Measurements from ENCODE around the gene SLC35F1.

SLC35F1 gene

DNA sequence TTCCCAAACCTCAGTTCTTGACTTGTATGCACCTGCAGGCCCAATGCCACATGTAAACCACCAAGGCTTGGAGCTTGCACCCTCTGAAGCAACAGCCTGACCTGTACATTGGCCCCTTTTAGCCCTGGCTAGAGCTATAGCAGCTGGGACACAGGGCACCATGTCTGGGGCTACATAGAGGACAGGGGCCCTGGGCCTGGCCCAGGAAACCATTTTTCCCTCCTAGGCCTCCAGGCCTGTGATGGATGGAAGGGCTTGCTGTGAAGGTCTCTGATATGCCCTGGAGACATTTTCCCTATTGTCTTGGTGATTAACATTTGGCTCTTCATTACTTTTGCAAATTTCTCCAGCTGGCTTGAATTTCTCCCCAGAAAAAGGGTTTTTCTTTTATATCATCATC is 64.6 kb downstream of the SLC35F1 start:
- TF ChIP-seq, protein P1, sequence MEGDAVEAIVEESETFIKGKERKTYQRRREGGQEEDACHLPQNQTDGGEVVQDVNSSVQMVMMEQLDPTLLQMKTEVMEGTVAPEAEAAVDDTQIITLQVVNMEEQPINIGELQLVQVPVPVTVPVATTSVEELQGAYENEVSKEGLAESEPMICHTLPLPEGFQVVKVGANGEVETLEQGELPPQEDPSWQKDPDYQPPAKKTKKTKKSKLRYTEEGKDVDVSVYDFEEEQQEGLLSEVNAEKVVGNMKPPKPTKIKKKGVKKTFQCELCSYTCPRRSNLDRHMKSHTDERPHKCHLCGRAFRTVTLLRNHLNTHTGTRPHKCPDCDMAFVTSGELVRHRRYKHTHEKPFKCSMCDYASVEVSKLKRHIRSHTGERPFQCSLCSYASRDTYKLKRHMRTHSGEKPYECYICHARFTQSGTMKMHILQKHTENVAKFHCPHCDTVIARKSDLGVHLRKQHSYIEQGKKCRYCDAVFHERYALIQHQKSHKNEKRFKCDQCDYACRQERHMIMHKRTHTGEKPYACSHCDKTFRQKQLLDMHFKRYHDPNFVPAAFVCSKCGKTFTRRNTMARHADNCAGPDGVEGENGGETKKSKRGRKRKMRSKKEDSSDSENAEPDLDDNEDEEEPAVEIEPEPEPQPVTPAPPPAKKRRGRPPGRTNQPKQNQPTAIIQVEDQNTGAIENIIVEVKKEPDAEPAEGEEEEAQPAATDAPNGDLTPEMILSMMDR (conservative IDR thresholded peaks at IDR 0.05), result no peak
- TF ChIP-seq ZFX (IDR thresholded peaks at IDR 0.05), result no peak
- no peak overlapping the region for H3K27ac ChIP-seq

DNA sequence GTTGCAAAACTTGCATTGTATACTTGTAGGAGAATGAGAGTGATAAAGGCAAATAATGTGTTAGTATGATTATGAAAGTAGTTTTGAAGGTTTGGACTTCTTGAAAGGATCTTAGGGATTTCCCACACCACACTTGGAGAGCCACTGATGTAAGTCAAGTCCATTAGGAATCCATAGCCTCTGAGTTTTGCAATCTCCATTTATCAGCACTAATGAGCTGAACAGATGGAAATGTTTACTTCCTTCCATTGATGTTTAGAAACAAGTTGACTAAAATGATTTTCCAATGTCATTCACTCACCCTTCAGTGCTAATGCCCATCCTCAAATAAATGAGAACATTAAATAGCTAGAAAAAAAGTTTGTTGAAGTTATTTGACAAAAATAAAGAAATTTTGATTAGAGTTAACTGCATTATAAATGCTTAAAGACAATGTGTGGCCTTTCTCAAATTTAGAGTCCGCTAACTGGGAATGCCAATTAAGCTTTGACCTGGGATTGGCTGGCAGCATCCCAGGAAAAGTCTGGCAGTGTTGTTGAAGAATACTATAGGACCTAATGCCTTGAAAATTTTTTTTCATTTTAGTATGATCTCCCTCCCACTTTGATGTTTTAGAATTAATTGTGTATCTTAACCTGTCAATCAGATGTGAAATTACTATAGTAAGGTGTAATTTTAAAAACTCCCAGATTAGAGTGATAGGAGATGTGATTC is 68.0 kb downstream of the SLC35F1 start:
- no peak overlapping the region for H3K27ac ChIP-seq
- TF ChIP-seq, protein P1 (conservative IDR thresholded peaks at IDR 0.05), result no peak
- no peak for TF ChIP-seq ZFX (IDR thresholded peaks at IDR 0.05)

DNA sequence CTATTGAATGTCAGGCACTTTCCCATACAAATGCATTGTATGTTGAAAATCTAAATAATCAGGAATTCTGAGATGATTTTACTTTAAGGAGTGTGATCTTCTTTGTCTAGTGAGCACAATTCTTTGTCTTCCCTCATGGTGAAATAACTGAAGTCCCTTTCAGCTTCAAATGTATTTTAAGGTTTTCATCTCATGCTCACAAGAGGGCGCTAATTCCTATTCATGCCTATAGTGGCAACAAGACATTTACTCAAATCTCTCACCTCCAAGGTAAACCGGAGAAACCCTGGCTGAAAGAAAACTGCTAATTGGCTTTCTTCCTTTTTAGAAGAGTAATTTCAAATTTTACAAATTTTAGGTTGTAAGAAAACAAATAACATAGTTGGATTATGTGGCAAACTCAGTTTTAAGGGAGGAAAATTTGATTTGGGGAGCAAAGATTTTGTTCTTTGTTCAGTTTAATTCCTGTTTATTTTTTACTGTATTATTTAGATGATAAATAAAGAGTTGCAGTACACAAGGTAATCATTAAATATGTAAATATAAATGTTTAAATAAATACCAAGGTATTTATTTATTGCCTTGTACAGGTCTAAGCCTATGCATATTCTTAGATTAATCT is 69.1 kb downstream of the SLC35F1 start:
- H3K27ac ChIP-seq, result no peak overlapping the region
- TF ChIP-seq, protein P1 (conservative IDR thresholded peaks at IDR 0.05), result peak; percentile 79
- no peak for TF ChIP-seq ZFX (IDR thresholded peaks at IDR 0.05)

DNA sequence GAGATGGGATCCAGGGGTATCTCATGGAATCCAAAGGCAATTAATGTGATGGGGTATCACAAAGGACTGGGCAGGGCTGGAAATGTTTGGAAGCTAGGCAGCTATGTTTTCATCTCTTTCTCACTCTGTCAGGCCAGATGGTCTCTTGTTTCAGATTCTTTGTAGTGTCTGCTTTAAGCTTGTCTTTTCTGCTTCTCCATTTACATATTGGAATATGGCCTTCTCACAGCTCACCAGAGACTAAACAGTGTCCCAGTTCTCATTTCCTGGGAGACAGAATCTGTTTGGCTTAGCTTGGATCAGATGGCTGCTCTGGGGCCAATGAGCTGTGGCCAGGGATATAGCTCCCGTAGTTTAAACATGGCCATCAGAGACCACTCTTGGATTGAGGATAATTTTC is 78.9 kb downstream of the SLC35F1 start:
- TF ChIP-seq ZFX (IDR thresholded peaks at IDR 0.05), result no peak
- TF ChIP-seq, protein P1 (conservative IDR thresholded peaks at IDR 0.05), result no peak

DNA sequence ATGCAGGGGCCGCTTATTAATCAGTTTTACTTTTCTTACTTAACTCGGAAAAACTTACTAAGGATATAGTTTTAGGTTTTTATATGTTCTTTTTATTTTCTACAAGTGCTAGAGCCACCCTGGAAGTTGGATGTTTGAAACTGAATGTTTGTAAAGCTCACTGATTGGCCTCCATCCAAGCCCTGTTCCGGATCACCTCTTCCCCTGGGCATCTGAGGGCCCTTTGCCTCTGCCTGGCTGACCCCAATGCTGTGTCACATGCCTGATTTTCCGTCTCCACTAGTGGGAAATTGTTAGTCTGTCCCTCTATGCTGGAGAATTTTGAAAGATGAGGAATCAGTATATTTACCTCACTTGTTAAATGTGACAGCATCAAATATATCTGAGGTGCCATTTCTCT is 79.3 kb downstream of the SLC35F1 start:
- no peak overlapping the region for H3K27ac ChIP-seq
- no peak for TF ChIP-seq ZFX (IDR thresholded peaks at IDR 0.05)
- TF ChIP-seq, protein P1 (conservative IDR thresholded peaks at IDR 0.05), result no peak

More for the DNA sequence above, 78.9 kb downstream of the SLC35F1 start:
- no peak overlapping the region for H3K27ac ChIP-seq

DNA sequence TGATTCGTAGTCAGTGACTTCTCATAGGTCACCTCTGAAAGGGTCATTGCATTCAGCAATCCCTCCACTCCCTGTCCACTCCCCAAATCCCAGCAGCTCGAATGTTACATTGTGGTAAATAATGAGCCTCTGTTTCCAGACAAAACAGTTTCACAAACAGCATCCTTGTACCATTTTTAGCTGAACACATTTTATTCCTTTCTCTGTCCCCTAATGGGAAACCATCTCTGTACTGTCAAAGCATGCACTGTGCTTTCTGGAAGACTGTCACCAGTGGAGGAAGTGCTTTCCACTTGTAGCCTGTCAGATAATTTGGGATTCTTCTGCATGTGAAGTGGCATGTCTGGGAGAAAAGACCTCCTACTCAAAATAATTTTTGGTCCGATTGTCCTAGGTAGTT is 82.0 kb downstream of the SLC35F1 start:
- TF ChIP-seq, protein P1 (conservative IDR thresholded peaks at IDR 0.05), result no peak
- no peak for TF ChIP-seq ZFX (IDR thresholded peaks at IDR 0.05)

DNA sequence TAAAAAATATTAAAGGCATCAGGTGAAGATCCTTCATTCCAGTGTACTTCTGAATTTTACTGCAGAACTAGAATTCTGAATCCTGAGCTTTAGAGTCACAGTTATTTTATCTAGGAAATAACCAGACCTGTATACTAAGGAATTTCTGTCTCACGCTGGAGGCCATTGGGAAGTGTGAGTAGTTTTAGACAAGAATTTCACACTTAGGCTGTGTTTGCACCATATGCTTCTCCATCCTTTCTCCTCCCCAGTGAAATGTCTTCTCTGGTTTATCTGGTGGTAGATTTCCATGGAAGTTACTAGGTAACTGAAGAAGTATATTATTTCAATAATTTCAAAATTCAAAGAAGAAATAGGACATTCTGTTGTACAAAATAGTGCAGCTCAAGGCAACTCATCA is 83.1 kb downstream of the SLC35F1 start:
- TF ChIP-seq, protein P1 (conservative IDR thresholded peaks at IDR 0.05), result no peak
- TF ChIP-seq ZFX (IDR thresholded peaks at IDR 0.05), result no peak
- no peak overlapping the region for H3K27ac ChIP-seq

More for the DNA sequence above, 82.0 kb downstream of the SLC35F1 start:
- no peak overlapping the region for H3K27ac ChIP-seq
